ENCODE measurements around the gene LGI1. TPM values are rescaled to one million over a fixed set of nuclear protein-coding genes. Genes with fewer than 3 reads are reported as not detected.
A peak's percentile ranks its signal among the peaks of the same experiment; 100 is the strongest.

LGI1 gene
- total RNA-seq, 2 donors from 2014 or later = not detected

- Mint-ChIP-seq H3K27ac (no peak overlapping the region), H3K36me3 (no peaks in the 10 kb centered on the region), H3K27me3 (peaks cover 32 to 67% of the 10 kb centered on the region in 2 donors), H3K4me1 (ENCODE audit: low read depth in 2 of 2) (peaks cover 0 to under 1% of the 10 kb centered on the region in 2 donors), H3K9me3 (no peaks in the 10 kb centered on the region), H3K4me3 (no peak overlapping the region)
- DNase-seq (ENCODE audit: low spot score) (no peak), ATAC-seq (no peak)
Measured at GRCh38 chr10:93762979-93763391, 5.2 kb downstream of the LGI1 start.

GRCh38 chr10:93766918-93767317, 9.2 kb downstream of the LGI1 start:
- no peak for ATAC-seq
- H3K27me3 Mint-ChIP-seq = peaks cover 15 to 44% of the 10 kb centered on the region in 2 donors
- H3K4me3 Mint-ChIP-seq = no peak overlapping the region
- no peak for DNase-seq (ENCODE audit: low spot score)
- no peaks in the 10 kb centered on the region for H3K9me3 Mint-ChIP-seq
- H3K36me3 Mint-ChIP-seq = no peaks in the 10 kb centered on the region
- H3K4me1 Mint-ChIP-seq (ENCODE audit: low read depth in 2 of 2) = no peaks in the 10 kb centered on the region
- H3K27ac Mint-ChIP-seq = no peak overlapping the region

- ATAC-seq (no peak), DNase-seq (ENCODE audit: low spot score) (no peak)
- Mint-ChIP-seq H3K4me1 (ENCODE audit: low read depth in 2 of 2) (no peaks in the 10 kb centered on the region), H3K36me3 (no peaks in the 10 kb centered on the region), H3K27ac (no peak overlapping the region), H3K4me3 (no peak overlapping the region), H3K27me3 (peaks cover 13 to 36% of the 10 kb centered on the region in 2 donors), H3K9me3 (no peaks in the 10 kb centered on the region)
Measured at GRCh38 chr10:93767724-93768399, 10.1 kb downstream of the LGI1 start.

- no peaks in the 10 kb centered on the region for H3K9me3 Mint-ChIP-seq
- ATAC-seq = no peak
- peaks cover 9 to 28% of the 10 kb centered on the region in 2 donors for H3K27me3 Mint-ChIP-seq
- H3K4me1 Mint-ChIP-seq (ENCODE audit: low read depth in 2 of 2) = no peaks in the 10 kb centered on the region
- no peak for DNase-seq (ENCODE audit: low spot score)
- no peaks in the 10 kb centered on the region for H3K36me3 Mint-ChIP-seq
- H3K27ac Mint-ChIP-seq = no peak overlapping the region
- no peak overlapping the region for H3K4me3 Mint-ChIP-seq
Measured at GRCh38 chr10:93768892-93769291, 11.2 kb downstream of the LGI1 start.

GRCh38 chr10:93771354-93771753, 13.6 kb downstream of the LGI1 start:
- Mint-ChIP-seq H3K27ac (no peak overlapping the region), H3K9me3 (no peaks in the 10 kb centered on the region), H3K4me3 (no peak overlapping the region), H3K36me3 (no peaks in the 10 kb centered on the region), H3K27me3 (peaks cover 13 to 27% of the 10 kb centered on the region in 2 donors), H3K4me1 (ENCODE audit: low read depth in 2 of 2) (no peaks in the 10 kb centered on the region)
- ATAC-seq (no peak), DNase-seq (ENCODE audit: low spot score) (no peak)

- ATAC-seq = no peak
- H3K9me3 Mint-ChIP-seq = no peaks in the 10 kb centered on the region
- H3K4me1 Mint-ChIP-seq (ENCODE audit: low read depth in 2 of 2) = no peaks in the 10 kb centered on the region
- peaks cover 11 to 23% of the 10 kb centered on the region in 2 donors for H3K27me3 Mint-ChIP-seq
- DNase-seq (ENCODE audit: low spot score) = no peak
- H3K36me3 Mint-ChIP-seq = no peaks in the 10 kb centered on the region
- H3K4me3 Mint-ChIP-seq = no peak overlapping the region
- no peak overlapping the region for H3K27ac Mint-ChIP-seq
Measured at GRCh38 chr10:93773120-93773519, 15.4 kb downstream of the LGI1 start.

GRCh38 chr10:93773705-93774104, 16.0 kb downstream of the LGI1 start:
- no peaks in the 10 kb centered on the region for H3K9me3 Mint-ChIP-seq
- H3K4me1 Mint-ChIP-seq (ENCODE audit: low read depth in 2 of 2) = no peaks in the 10 kb centered on the region
- H3K36me3 Mint-ChIP-seq = no peaks in the 10 kb centered on the region
- H3K27me3 Mint-ChIP-seq = peaks cover 11 to 27% of the 10 kb centered on the region in 2 donors
- H3K27ac Mint-ChIP-seq = no peak overlapping the region
- H3K4me3 Mint-ChIP-seq = no peak overlapping the region
- DNase-seq (ENCODE audit: low spot score) = no peak
- ATAC-seq = peak in 1 of 2 donors; percentile 45

GRCh38 chr10:93775356-93775755, 17.6 kb downstream of the LGI1 start:
- H3K4me3 Mint-ChIP-seq = no peak overlapping the region

GRCh38 chr10:93777092-93777491, 19.4 kb downstream of the LGI1 start:
- H3K27me3 Mint-ChIP-seq = peaks cover 12 to 27% of the 10 kb centered on the region in 2 donors
- H3K9me3 Mint-ChIP-seq = no peaks in the 10 kb centered on the region
- H3K4me1 Mint-ChIP-seq (ENCODE audit: low read depth in 2 of 2) = no peaks in the 10 kb centered on the region
- ATAC-seq (no peak), DNase-seq (ENCODE audit: low spot score) (no peak)
- no peak overlapping the region for H3K27ac Mint-ChIP-seq
- H3K36me3 Mint-ChIP-seq = no peaks in the 10 kb centered on the region
- H3K4me3 Mint-ChIP-seq = no peak overlapping the region

More at GRCh38 chr10:93775356-93775755, 17.6 kb downstream of the LGI1 start:
- H3K36me3 Mint-ChIP-seq = no peaks in the 10 kb centered on the region
- ATAC-seq = no peak
- no peaks in the 10 kb centered on the region for H3K4me1 Mint-ChIP-seq (ENCODE audit: low read depth in 2 of 2)
- DNase-seq (ENCODE audit: low spot score) = no peak
- H3K9me3 Mint-ChIP-seq = no peaks in the 10 kb centered on the region
- no peak overlapping the region for H3K27ac Mint-ChIP-seq
- H3K27me3 Mint-ChIP-seq = peaks cover 12 to 27% of the 10 kb centered on the region in 2 donors

- no peaks in the 10 kb centered on the region for H3K4me1 Mint-ChIP-seq (ENCODE audit: low read depth in 2 of 2)
- no peaks in the 10 kb centered on the region for H3K36me3 Mint-ChIP-seq
- DNase-seq (ENCODE audit: low spot score) (no peak), ATAC-seq (no peak)
- H3K27me3 Mint-ChIP-seq = peaks cover 10 to 20% of the 10 kb centered on the region in 2 donors
- H3K27ac Mint-ChIP-seq = no peak overlapping the region
- no peaks in the 10 kb centered on the region for H3K9me3 Mint-ChIP-seq
- H3K4me3 Mint-ChIP-seq = no peak overlapping the region
Measured at GRCh38 chr10:93784059-93784458, 26.3 kb downstream of the LGI1 start.

GRCh38 chr10:93788413-93789208, 30.9 kb downstream of the LGI1 start:
- H3K36me3 Mint-ChIP-seq = no peaks in the 10 kb centered on the region
- no peak for ATAC-seq
- no peak for DNase-seq (ENCODE audit: low spot score)
- H3K27me3 Mint-ChIP-seq = peaks cover 14 to 23% of the 10 kb centered on the region in 2 donors
- no peaks in the 10 kb centered on the region for H3K4me1 Mint-ChIP-seq (ENCODE audit: low read depth in 2 of 2)
- H3K9me3 Mint-ChIP-seq = no peaks in the 10 kb centered on the region
- no peak overlapping the region for H3K27ac Mint-ChIP-seq
- no peak overlapping the region for H3K4me3 Mint-ChIP-seq

GRCh38 chr10:93790439-93790838, 32.7 kb downstream of the LGI1 start:
- H3K4me1 Mint-ChIP-seq (ENCODE audit: low read depth in 2 of 2) = no peaks in the 10 kb centered on the region
- ATAC-seq (no peak), DNase-seq (ENCODE audit: low spot score) (no peak)
- no peaks in the 10 kb centered on the region for H3K9me3 Mint-ChIP-seq
- no peak overlapping the region for H3K27ac Mint-ChIP-seq
- H3K27me3 Mint-ChIP-seq = peaks cover 14 to 23% of the 10 kb centered on the region in 2 donors
- no peaks in the 10 kb centered on the region for H3K36me3 Mint-ChIP-seq
- no peak overlapping the region for H3K4me3 Mint-ChIP-seq

- H3K36me3 Mint-ChIP-seq = no peaks in the 10 kb centered on the region
- ATAC-seq (no peak), DNase-seq (ENCODE audit: low spot score) (no peak)
- H3K27ac Mint-ChIP-seq = no peak overlapping the region
- no peaks in the 10 kb centered on the region for H3K9me3 Mint-ChIP-seq
- peaks cover 8 to 14% of the 10 kb centered on the region in 2 donors for H3K27me3 Mint-ChIP-seq
- no peak overlapping the region for H3K4me3 Mint-ChIP-seq
- H3K4me1 Mint-ChIP-seq (ENCODE audit: low read depth in 2 of 2) = no peaks in the 10 kb centered on the region
Measured at GRCh38 chr10:93796167-93796566, 38.4 kb downstream of the LGI1 start.

- no peak overlapping the region for H3K27ac Mint-ChIP-seq
Measured at GRCh38 chr10:93797825-93798224, 40.1 kb downstream of the LGI1 start.

More at GRCh38 chr10:93797825-93798224, 40.1 kb downstream of the LGI1 start:
- DNase-seq (ENCODE audit: low spot score) (no peak), ATAC-seq (no peak)
- H3K9me3 Mint-ChIP-seq = no peaks in the 10 kb centered on the region
- no peaks in the 10 kb centered on the region for H3K4me1 Mint-ChIP-seq (ENCODE audit: low read depth in 2 of 2)
- peaks cover 13 to 26% of the 10 kb centered on the region in 2 donors for H3K27me3 Mint-ChIP-seq
- H3K4me3 Mint-ChIP-seq = no peak overlapping the region
- H3K36me3 Mint-ChIP-seq = no peaks in the 10 kb centered on the region

All from natural killer cell treated with Interleukin-12 subunit alpha and Interleukin-12 subunit beta and Interleukin-15 and Interleukin-18, amount 100 ng/mL, for 72 hours (primary cell).